Stimulated activated CD4-positive, alpha-beta T cell treated with anti-CD3 and anti-CD28 coated beads, TNF-alpha, amount 100 ng/mL, for 4 hours (primary cell): Measurements from ENCODE around the gene CGB3.
A peak's percentile ranks its signal among the peaks of the same experiment; 100 is the strongest.
"Not testable (repeated sequence)": the region's sequence is repeated elsewhere in the genome, so short reads cannot be mapped to it uniquely, and the experiment has no call there.

Experiments
- DNase-seq, 3 experiments: peaks; one replicate each; pipeline ENCODE4 v3.0.0-alpha.2; 2020; ENCODE audit warnings: low read depth in 3 of 3

Gene CGB3

DNA sequence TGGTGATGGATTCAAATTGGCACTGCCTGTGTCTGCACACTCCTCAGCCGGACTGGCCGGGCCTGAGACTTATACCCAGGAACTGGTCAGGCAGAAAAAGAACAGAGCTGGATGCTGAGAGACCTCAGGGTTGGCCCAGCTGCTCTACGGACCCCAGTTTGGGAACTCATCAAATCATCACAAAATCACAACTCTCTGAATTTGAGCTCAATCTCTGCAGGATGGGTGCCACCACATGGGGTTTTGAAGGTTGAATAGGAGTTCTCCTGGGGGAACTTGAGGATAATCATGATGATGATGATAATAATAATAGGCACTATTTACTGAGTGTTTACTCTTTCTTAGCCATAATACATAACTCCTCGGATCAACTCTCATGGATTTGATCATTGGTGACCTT, 18.5 kb upstream of the CGB3 start:
- DNase-seq, result not testable (repeated sequence)

DNA sequence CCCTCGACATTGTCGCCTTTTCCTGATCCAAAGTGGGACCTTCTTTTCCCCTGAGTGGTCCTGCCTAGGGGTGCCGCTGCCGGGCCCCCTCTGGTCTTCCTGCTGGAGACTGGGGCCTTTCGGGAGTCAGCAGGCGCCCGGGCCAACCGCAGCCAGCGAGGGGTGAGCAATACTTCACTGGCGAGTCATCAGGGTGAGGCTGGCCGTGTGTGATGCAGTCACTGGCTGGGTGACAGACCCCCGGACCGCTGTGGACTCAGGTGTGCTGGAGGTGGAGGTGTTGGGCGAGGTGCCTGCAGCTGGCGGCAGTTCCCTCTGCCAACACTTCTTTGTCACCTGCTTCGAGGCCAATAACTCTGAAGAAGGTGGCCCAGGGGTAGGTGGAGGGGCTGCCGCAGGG, 18.0 kb upstream of the CGB3 start:
- DNase-seq, result no peak

DNA sequence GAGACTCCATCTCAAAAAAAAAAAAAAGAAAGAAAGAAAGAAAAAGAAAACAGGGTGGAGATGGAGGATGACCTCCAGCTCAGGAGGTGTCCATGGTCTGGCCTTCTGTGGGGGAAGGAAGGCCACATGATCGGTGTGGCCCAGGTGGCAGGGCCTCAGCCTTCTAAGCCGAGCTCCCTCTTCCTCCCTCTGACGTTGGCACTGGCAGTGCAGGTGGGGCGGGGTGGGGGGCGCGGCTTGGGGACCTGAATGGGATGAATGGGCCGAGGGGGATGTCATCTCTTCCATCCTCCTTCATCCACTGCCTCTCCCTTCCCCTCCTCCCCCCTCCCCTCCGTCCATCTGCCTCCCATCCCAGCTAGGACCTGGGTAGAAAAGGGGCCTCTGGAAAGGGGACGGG, 15.6 kb upstream of the CGB3 start:
- DNase-seq, result not testable (repeated sequence)

DNA sequence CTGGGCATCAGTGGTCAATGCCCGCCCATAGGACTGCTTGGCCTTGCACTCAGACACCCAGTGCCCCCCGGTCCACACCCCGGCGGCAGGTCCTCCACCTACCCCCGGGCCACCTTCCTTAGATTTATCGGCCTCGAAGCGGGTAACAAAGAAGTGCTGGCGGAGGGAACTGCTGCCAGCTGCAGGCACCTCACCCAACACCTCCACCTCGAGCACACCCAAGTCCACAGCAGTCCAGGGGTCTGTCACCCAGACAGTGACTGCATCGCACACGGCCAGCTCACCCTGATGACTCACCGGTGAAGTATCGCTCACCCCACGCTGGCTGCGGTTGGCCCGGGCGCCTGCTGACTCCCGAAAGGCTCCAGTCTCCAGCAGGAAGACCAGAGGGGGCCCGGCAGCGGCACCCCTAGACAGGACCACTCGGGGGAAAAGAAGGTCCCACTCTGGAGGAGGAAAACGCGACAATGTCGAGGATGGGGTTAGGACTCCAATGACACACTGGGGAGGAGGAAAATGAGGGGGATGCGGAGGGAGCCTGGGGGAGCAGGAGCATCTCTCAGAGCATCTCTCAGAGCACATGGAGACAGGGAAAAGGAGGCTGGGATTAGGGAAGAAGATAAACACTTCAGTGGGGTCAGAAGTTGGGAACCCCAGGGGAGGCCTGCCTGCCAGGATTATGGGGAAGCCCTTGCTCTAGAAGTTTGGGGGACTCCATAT, 14.6 kb upstream of the CGB3 start:
- DNase-seq, result not testable (repeated sequence)

DNA sequence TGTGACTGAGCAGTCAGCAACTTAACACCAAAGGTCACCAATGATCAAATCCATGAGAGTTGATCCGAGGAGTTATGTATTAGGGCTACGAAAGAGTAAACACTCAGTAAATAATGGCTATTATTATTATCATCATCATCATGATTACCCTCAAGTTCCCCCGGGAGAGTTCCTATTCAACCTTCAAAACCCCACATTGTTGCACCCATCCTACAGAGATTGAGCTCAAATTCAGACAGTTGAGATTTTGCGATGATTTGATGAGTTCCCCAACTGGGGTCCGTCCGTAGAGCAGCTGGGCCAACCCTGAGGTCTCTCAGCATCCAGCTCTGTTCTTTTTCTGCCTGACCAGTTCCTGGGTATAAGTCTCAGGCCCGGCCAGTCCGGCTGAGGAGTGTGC, 14.0 kb upstream of the CGB3 start:
- not testable (repeated sequence) for DNase-seq

DNA sequence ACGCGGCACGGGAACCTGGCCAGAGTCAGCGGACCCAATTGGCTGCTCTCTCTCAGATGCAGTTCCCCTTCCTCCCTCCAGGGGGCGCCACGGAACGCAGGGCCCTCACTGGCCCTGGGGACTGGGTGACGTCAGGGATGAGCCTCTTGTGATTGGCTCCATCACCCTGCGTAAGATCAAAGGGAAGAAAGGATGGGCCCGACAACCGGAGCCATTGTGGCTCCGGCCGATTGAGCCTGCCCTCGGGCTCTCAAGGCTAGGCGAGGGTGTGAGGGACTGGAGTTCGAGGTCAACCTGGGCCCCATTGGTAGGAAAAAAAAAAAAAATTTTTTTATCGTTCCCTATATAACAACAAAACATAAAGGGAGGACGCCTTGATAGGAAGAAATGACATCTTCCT, 12.7 kb upstream of the CGB3 start, which contains the start of gene CGB1:
Gene CGB1, minus strand, starts transcription at position 81 of the 400 bp plus-strand sequence. CDS start 184 bp downstream, outside the sequence.
- DNase-seq, result not testable (repeated sequence)

DNA sequence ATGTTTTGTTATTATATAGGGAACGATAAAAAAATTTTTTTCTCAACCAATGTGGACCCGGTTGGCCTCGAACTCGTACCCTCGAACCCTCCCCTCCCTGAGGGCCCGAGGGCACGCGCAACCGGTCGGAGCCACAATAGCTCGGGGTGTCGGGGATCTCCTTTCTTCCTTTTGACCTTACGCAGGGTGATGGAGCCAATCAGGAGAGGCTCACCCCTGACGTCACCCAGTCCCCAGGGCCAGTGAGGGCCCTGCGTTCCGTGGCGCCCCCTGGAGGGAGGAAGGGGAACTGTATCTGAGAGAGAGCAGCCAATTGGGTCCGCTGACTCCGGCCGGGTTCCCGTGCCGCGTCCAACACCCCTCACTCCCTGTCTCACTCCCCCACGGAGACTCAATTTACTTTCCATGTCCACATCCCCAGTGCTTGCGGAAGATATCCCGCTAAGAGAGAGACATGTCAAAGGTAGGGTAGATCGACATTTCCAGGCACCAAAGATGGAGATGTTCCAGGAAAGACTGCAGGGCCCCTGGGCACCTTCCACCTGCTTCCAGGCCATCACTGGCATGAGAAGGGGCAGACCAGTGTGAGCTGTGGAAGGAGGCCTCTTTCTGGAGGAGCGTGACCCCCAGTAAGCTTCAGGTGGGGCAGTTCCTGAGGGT, 7.6 kb upstream of the CGB3 start, which contains the start of gene CGB2:
Gene CGB2, plus strand, starts transcription at position 249 of the 660 bp plus-strand sequence. Its CDS starts 206 bp downstream, at position 455.
- DNase-seq, result not testable (repeated sequence)

DNA sequence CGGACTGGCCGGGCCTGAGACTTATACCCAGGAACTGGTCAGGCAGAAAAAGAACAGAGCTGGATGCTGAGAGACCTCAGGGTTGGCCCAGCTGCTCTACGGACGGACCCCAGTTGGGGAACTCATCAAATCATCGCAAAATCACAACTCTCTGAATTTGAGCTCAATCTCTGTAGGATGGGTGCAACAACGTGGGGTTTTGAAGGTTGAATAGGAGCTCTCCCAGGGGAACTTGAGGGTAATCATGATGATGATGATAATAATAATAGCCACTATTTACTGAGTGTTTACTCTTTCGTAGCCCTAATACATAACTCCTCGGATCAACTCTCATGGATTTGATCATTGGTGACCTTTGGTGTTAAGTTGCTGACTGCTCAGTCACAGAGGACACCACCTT, 6.2 kb upstream of the CGB3 start:
- DNase-seq, result not testable (repeated sequence)

DNA sequence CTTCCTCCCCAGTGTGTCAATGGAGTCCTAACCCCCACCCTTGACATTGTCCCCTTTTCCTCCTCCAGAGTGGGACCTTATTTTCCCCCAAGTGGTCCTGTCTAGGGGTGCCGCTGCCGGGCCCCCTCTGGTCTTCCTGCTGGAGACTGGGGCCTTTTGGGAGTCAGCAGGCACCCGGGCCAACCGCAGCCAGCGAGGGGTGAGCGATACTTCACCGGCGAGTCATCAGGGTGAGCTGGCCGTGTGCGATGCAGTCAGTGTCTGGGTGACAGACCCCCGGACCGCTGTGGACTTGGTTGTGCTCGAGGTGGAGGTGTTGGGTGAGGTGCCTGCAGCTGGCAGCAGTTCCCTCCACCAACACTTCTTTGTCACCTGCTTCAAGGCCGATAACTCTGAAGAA, 5.6 kb upstream of the CGB3 start:
- DNase-seq, result not testable (repeated sequence)

DNA sequence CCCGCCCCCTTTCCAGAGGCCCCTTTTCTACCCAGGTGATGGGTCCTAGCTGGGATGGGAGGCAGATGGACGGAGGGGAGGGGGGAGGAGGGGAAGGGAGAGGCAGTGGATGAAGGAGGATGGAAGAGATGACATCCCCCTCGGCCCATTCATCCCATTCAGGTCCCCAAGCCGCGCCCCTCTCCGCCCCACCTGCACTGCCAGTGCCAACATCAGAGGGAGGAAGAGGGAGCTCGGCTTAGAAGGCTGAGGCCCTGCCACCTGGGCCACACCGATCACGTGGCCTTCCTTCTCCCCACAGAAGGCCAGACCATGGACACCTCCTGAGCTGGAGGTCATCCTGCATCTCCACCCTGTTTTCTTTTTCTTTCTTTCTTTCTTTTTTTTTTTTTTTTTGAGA, 4.6 kb upstream of the CGB3 start:
- not testable (repeated sequence) for DNase-seq

DNA sequence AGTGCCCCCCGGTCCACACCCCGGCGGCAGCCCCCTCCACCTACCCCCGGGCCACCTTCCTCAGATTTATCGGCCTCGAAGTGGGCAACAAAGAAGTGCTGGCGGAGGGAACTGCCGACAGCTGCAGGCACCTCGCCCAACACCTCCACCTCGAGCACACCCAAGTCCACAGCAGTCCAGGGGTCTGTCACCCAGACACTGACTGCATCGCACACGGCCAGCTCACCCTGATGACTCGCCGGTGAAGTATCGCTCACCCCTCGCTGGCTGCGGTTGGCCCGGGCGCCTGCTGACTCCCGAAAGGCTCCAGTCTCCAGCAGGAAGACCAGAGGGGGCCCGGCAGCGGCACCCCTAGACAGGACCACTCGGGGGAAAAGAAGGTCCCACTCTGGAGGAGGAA, 1.5 kb upstream of the CGB3 start:
- DNase-seq, result not testable (repeated sequence)

DNA sequence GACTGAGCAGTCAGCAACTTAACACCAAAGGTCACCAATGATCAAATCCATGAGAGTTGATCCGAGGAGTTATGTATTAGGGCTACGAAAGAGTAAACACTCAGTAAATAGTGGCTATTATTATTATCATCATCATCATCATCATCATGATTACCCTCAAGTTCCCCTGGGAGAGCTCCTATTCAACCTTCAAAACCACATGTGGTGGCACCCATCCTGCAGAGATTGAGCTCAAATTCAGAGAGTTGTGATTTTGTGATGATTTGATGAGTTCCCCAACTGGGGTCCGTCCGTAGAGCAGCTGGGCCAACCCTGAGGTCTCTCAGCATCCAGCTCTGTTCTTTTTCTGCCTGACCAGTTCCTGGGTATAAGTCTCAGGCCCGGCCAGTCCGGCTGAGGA, 955 bp upstream of the CGB3 start:
- not testable (repeated sequence) for DNase-seq

DNA sequence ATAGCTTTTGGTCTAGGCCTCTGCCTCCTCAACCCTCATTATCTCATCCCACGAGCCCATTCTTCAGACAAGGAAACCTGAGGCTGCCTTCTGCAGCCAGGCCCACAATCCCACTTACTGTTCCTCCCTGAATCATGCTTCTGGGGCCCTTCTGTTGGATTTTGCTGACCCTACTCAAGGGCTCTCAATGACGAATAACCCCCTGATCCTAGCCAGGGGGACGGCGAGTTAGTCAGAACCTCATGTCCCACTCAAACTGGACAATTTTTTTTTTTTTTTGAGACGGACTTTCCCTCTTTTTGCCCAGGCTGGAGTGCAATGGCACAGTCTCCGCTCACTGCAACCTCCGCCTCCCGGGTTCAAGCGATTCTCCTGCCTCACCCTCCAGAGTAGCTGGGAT, 2.0 kb downstream of the CGB3 start:
- DNase-seq, result no peak

DNA sequence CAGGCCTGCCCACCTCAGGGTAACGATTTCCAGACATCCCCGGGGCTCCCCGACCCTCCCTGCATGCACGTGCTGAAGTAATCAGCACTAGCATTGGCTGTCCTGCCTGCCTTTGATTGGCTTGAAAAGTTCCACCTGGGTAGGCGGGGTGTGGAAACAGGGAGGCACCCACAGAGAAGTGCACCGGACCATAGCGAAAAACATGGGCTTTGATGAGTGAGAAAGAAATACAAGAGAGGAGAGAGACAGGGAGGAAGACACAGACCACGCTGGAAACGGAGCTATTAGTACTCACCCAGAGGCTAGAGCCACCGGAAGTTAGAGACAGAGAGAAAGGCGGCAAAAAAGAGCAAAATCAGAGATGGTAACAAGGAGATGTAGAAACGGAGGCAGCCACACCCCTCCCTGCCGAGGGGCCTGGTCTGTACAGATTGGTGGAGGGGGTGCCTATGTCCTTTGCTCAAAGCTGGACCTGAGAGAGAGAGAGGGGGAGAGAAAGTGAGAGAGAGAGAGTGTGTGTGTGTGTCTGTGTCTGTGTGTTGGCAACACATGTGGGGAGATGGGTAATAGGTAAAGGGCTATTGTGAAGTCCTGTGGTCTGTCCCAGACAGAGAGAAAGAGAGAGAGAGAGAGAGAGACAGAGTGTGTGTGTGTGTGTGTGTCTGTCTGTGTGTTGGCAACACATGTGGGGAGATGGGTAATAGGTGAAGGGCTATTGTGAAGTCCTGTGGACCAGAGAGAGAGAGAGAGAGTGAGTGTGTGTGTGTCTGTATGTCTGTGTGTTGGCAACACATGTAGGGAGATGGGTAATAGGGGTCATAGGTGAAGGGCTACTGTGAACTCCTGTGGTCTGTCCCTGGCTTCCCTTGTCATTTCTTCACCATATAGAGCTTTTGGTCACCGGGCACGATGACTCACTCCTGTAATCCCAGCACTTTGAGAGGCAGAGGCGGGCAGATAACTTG, 2.9 kb downstream of the CGB3 start:
- no peak for DNase-seq

DNA sequence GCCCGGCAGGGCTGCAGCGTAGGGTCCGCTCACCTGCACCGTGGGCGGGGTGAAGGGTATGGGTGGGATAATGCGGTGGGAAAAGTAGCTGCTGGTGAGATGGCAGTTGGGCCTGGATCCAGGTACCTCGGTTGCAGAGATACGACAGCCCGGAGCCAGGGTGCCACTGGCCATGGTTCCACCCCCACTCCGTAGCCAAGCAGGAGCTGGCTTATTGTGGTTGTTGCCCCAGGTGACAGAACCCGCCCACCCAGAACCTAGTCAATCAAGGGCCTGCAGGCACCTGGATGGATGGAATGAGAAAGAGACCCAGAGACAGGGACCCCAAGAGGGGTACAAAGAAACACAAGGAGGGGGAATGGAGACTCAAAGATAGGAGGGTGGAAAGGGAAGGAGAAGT, 3.8 kb downstream of the CGB3 start:
- no peak for DNase-seq

DNA sequence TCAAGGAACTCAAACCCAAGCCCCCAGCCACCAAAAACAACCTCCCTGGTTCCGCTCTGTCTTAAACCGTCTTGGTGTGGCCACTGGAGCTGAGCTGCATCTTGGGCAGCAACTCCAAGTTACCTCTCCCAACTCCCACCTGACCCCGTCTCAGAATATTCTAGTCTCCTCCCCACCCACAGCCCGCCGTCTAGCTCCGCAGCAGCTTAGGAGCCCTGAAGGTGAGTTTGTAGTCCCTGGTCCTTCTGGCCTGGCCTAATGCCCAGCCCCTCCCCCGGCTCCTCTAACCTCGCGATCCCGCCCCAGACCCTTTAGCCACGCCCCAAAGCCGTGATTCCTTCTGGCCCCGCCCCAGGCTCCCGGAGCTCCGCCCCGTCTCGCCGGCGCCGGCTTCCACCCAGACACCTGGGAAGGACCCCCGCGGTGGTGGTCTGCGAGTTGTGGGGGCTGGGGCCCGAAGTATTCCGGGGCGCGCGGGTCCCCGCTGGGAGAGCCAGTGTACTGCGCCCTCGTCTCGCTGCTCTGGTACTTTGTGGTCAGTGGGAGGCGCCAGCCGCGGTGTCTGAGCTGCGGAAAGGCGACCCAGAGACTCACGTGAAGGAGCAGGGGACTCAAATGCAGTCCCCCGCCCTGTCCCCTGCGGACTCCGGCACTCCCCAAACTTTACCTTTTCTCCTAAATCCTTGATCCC, 4.7 kb downstream of the CGB3 start:
- DNase-seq, result peak; percentile 32 to 58 (median 36)

DNA sequence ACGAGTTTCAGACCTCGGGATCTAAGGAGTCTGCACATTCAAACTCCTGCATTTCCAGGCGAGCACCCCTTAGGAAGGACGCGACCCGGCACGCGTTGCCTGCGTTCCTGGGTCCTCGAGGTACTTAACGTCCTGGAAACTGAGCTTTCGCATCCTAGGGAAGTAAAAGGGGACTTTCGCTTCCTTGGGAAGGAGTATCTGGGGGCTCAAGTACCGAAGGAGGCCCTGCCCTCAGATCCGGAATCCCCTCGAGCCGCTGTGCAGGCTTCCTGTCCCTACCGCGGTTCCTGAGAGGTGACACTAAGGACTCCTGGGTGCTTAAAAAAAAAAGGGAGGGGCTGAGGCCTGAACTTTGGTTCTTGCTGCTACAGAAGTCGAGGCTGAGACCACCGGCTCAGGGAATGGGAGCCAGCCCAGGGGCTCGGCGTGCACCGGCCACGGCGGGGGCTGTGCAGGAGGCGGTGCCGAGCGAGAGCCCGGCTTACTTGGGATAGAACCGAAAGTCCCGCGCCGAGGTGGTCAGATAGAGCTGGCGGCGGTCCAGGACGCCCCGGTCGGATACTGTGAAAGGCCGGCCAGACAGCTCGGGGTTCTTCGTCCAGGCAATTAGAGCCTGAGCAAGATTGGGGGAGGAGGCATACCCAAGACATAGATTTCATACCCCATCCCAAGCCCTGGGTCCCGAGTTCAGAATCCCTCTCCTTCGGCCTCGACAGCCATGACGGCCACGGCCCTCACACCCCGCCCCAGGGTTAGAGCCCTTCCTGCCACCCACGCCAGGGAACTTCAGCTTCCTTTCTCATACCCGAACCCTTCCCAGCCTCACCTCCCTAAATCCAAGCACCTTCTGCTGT, 5.5 kb downstream of the CGB3 start:
- not testable (repeated sequence) for DNase-seq

DNA sequence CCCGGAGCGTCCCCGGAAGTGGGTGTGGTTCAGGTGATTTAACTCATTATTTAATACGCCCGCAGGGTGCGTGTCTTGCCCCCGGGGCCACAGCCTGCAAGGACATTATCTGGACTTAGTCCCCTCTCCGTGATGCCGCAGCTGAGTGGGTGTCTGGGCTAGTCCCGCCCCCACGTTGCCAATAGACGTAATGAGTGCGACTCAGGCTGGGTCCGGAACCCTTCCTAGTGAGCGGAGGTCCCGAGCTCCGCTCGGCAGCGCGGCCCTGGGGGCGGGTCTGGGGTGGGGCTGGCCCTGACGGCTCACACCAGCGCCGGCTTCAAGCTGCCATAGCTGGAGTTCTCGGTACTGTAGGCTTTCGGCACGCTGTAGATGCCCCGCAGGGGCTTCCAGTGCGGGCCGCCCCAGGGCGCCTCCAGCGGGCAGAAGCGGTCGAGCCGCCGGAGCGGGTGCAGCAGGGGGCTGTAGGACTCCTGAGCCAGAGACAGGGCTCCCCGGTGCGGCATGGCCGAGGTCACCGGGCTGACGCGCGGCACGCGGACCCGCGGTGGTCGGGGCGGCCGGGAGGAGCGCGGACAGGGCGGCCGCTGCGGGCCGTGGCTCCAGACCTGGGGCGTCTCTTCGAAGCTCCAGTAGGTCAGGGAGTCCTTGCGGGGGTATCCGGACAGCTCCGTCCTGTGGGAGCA, 6.3 kb downstream of the CGB3 start:
- DNase-seq, result peak; percentile 38 to 52 (median 42)

DNA sequence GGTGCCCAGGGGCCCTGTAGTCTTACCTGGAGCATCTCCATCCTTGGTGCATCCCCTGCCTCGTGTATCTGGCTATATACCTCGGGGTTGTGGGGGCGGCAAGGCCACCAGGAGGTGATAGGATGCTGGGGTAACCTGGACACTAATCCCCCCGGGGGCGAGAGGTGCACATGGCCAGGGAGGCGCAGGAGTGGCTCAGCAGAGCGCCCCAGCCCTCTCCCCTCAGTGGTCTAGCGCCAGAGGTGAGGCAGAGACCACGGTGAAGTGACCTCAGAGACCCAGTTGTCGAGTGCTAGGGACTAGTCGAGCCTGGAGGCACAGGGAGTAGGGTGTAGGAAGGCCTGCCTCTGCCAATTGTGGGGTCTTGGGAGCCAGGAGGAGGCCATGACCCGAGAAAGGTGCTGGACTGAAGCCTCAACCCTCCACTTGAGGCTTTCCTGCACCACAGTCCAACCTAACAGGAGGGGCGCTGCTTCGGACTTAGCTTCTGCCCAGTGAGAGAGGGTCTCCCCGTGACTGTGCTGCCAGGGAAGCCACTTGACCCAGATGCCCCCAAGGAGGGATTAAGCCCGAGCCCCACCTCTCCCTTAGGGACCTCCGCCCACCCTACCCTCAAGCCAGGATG, 7.0 kb downstream of the CGB3 start, which contains the start of gene LHB:
Gene LHB, minus strand, starts transcription at position 51 of the 625 bp plus-strand sequence. Its CDS starts 10 bp downstream, at position 41.
- DNase-seq, result no peak
